Psoas muscle (tissue), 8 donors: Measurements from ENCODE around the gene SNRPB. TPM values are rescaled to one million over a fixed set of nuclear protein-coding genes. Genes with fewer than 3 reads are reported as not detected.

ENCODE experiments used
- ATAC-seq, 4 donors: fragments of 200-7000 bp; cut with Tn5 transposase; one replicate each; pipeline ENCODE4 v1.9.1; 2020; ENCODE audit warnings: moderate library complexity in 3 of 4, mild to moderate bottlenecking in 2 of 4
- DNase-seq, 2 donors: peaks; one replicate each; pipeline ENCODE4 v3.0.0-alpha.2; 2020
- H3K27ac ChIP-seq: fragments of 200-600 bp; one replicate; pipeline ENCODE4 v1.8.0; 2022
- H3K27me3 ChIP-seq, 3 donors: fragments of 200-600 bp in 1 of 3; one replicate each; pipeline versions ENCODE4 v1.6.1 to v1.8.0; 2013 to 2022; ENCODE audit warnings: low read length in 2 of 3, mild to moderate bottlenecking in 2 of 3, moderate library complexity in 1 of 3; ENCODE audit not compliant: insufficient read depth in 3 of 3
- H3K36me3 ChIP-seq, 2 donors: fragments of 200-600 bp in 1 of 2; one replicate each; pipeline versions ENCODE4 v1.6.1 to v1.8.0; 2013 to 2022; ENCODE audit warnings: low read depth in 1 of 2, mild to moderate bottlenecking in 1 of 2, moderate library complexity in 1 of 2; ENCODE audit not compliant: insufficient read depth in 1 of 2
- H3K4me1 ChIP-seq: fragments of 200-600 bp; one replicate; pipeline ENCODE4 v1.8.0; 2022
- H3K4me3 ChIP-seq: fragments of 200-600 bp; one replicate; pipeline ENCODE4 v1.8.0; 2022; ENCODE audit warnings: mild to moderate bottlenecking
- H3K9me3 ChIP-seq: fragments of 200-600 bp; one replicate; pipeline ENCODE4 v1.8.0; 2022
- CTCF ChIP-seq: fragments of 200-600 bp; IDR thresholded peaks from one replicate; pipeline ENCODE4 v1.8.0; 2022; ENCODE audit warnings: antibody characterized with exemption
- WGBS, 3 donors: extraction: QIAGEN DNeasy Blood & Tissue Kit; methylation state at CpG; one replicate each; pipeline versions ENCODE4 v1.1.6 to v1.1.7; 2013; 5-methylcytosine and 5-hydroxymethylcytosine counted together
- intact Hi-C, 2 donors: fragments of 100-400 bp; cut with DNase I; formaldehyde crosslinking; loops; one replicate each; pipeline versions ENCODE4 v1.11.0 to v1.14.2; 2022
- polyA plus RNA-seq, 3 donors: library from polyadenylated mRNA; stranded (reverse); fragments of 200-250 nt; gene quantifications; one replicate each; pipeline ENCODE4 v1.2.3, GENCODE V29; 2013
- total RNA-seq, 4 donors: library from RNA; stranded (reverse); fragmentation: NEBNext Ultra II Directional in 2 of 4; extraction: Animal tissue kit (Norgen Biotek cat#: 25700) in 2 of 4; gene quantifications; one replicate each; pipeline versions ENCODE4 v1.2.1 to v1.2.4, GENCODE V29; 2021 to 2023
- donor health status: healthy with polysubstance abuse.
- donor health status: DM: no; HTN: no; CAD: no; lungs with moderate emphysema.
- donor health status: Bipolar disorder and iron deficiency.
- donor health status: healthy.
- donor health status: DM: yes; HTN: yes; CAD: no.
- donor health status: DM: no; HTN: no; CAD: no.
- donor health status: DM: no; HTN: no; CAD: no.
- donor health status: DM: yes; HTN: yes; CAD: no.

Gene SNRPB
- total and polyA plus RNA-seq, 7 donors = 41.9 to 355 (median 114) TPM

GRCh38 chr20:2476742-2477615, 6.4 kb upstream of the SNRPB start:
- no peak for DNase-seq
- peak; percentile 5 for TF ChIP-seq CTCF
- WGBS, 3 donors = 81 to 88% (median 84%) methylated on average over 5 of the region's 5 CpGs
- no peaks in the 10 kb centered on the region for H3K27me3 ChIP-seq
- H3K4me1 ChIP-seq = no peaks in the 10 kb centered on the region
- H3K9me3 ChIP-seq = no peaks in the 10 kb centered on the region
- ATAC-seq = no peak
- peaks cover 0 to 22% of the 10 kb centered on the region in 2 donors for H3K36me3 ChIP-seq
- H3K4me3 ChIP-seq = no peak overlapping the region
- H3K27ac ChIP-seq = no peak overlapping the region
- intact Hi-C loops = loop anchor here in 1 of 2 donors (10.0 kb wide), 1 partner anchor 178 kb away; the partner anchor contains the start of gene NOP56

- DNase-seq = no peak
- peaks cover 3% of the 10 kb centered on the region for H3K4me1 ChIP-seq
- TF ChIP-seq CTCF = no peak
- ATAC-seq = no peak
- no peak overlapping the region for H3K27ac ChIP-seq
- intact Hi-C loops = loop anchor here in 1 of 2 donors (10.0 kb wide), 1 partner anchor 179 kb away; the partner anchor contains the start of gene NOP56
- H3K9me3 ChIP-seq = no peaks in the 10 kb centered on the region
- H3K36me3 ChIP-seq = peaks cover 0 to 13% of the 10 kb centered on the region in 2 donors
- no peak overlapping the region for H3K4me3 ChIP-seq
- WGBS, 3 donors = 92 to 97% (median 94%) methylated on average over 9 of the region's 9 CpGs
- no peaks in the 10 kb centered on the region for H3K27me3 ChIP-seq
These were observed 5.5 kb upstream of the SNRPB start for GRCh38 chr20:2475850-2476741.

GRCh38 chr20:2473516-2473915, 2.9 kb upstream of the SNRPB start:
- H3K9me3 ChIP-seq = no peaks in the 10 kb centered on the region
- DNase-seq (no peak), ATAC-seq (no peak)
- no peak overlapping the region for H3K4me3 ChIP-seq
- peaks cover 16% of the 10 kb centered on the region for H3K4me1 ChIP-seq
- no peak overlapping the region for H3K27ac ChIP-seq
- intact Hi-C loops = loop anchor here (5.0 to 10.0 kb wide), 2 partner anchors 34 to 181 kb away; partner anchors contain the start of genes NOP56 (in 1 of the 2) and ZNF343 (in 1 of the 2)
- TF ChIP-seq CTCF = no peak
- H3K36me3 ChIP-seq = peaks cover 0 to 4% of the 10 kb centered on the region in 2 donors
- 44 to 65% (median 57%) methylated on average over 4 of the region's 4 CpGs for WGBS, 3 donors
- no peaks in the 10 kb centered on the region for H3K27me3 ChIP-seq

DNA sequence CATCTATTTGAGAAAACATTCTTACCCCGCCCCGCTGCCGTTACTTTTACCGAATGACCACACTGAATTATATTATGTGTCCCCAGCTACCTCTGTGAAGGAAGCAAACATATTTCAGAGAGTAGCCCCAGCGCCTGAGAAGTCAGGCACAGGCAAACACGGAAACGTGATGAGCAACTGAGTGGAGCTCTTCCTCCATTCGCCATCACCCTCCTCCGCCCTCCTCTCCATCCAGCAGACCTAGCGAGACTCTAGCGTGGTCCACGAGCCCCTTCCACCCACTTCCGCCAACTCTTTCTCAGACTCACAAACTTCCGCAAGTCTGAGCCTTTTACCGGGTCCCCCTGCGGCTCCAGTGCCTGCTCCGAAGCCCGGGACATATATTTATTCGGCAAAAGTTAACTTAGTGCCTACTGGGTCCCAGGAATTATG, 582 bp downstream of the SNRPB start:
- Histone ChIP-seq H3K27ac (peak overlapping the region; percentile 88), H3K4me1 (peaks cover 22% of the 10 kb centered on the region), H3K4me3 (peak overlapping the region; percentile 91), H3K27me3 (no peaks in the 10 kb centered on the region), H3K9me3 (no peaks in the 10 kb centered on the region), H3K36me3 (peaks cover 12 to 31% of the 10 kb centered on the region in 2 donors)
- ATAC-seq = peak; percentile 29 to 60 (median 48)
- whole genome bisulfite sequencing, 3 donors = 0 to 1% (median 0%) methylated on average over 19 of the region's 19 CpGs
- intact Hi-C loops = loop anchor here (5.0 to 10.0 kb wide), 2 partner anchors 37 to 185 kb away; partner anchors contain the start of genes NOP56 (in 1 of the 2) and ZNF343 (in 1 of the 2)
- DNase-seq = peak; percentile 29 to 61
- TF ChIP-seq CTCF = no peak
